Measurements from ENCODE around the gene ZFYVE27. TPM values are rescaled to one million over a fixed set of nuclear protein-coding genes. Genes with fewer than 3 reads are reported as not detected.

ZFYVE27 gene
- total RNA-seq, 1 experiment from 2014 or later, result 26.0 TPM

GRCh38 chr10:97736902-97737769 is at the start of gene ZFYVE27 (continued):
- TF ChIP-seq AFF4 (CRISPR knock-in tag; IDR thresholded peaks at IDR 0.05; ENCODE audit: borderline replicate concordance) (peak; percentile 100), GTF2I (CRISPR knock-in tag; conservative IDR thresholded peaks at IDR 0.05) (no peak), JAZF1 (CRISPR knock-in tag; IDR thresholded peaks at IDR 0.05) (no peak), MAX (CRISPR knock-in tag; IDR thresholded peaks at IDR 0.05) (peak; percentile 100), ZBTB43 (CRISPR knock-in tag; IDR thresholded peaks at IDR 0.05) (peak; percentile 99), ZNF121 (CRISPR knock-in tag; IDR thresholded peaks at IDR 0.05) (peak; percentile 91), FOXP1 (CRISPR knock-in tag; IDR thresholded peaks at IDR 0.05; ENCODE audit: borderline replicate concordance) (peak; percentile 100), IRF1 (CRISPR knock-in tag; IDR thresholded peaks at IDR 0.05) (peak; percentile 99), CREM (CRISPR knock-in tag; IDR thresholded peaks at IDR 0.05) (peak; percentile 96)
- TF ChIP-seq, protein P1, sequence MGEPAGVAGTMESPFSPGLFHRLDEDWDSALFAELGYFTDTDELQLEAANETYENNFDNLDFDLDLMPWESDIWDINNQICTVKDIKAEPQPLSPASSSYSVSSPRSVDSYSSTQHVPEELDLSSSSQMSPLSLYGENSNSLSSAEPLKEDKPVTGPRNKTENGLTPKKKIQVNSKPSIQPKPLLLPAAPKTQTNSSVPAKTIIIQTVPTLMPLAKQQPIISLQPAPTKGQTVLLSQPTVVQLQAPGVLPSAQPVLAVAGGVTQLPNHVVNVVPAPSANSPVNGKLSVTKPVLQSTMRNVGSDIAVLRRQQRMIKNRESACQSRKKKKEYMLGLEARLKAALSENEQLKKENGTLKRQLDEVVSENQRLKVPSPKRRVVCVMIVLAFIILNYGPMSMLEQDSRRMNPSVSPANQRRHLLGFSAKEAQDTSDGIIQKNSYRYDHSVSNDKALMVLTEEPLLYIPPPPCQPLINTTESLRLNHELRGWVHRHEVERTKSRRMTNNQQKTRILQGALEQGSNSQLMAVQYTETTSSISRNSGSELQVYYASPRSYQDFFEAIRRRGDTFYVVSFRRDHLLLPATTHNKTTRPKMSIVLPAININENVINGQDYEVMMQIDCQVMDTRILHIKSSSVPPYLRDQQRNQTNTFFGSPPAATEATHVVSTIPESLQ (CRISPR knock-in tag; IDR thresholded peaks at IDR 0.05), result peak; percentile 91
- TF ChIP-seq, protein P2, sequence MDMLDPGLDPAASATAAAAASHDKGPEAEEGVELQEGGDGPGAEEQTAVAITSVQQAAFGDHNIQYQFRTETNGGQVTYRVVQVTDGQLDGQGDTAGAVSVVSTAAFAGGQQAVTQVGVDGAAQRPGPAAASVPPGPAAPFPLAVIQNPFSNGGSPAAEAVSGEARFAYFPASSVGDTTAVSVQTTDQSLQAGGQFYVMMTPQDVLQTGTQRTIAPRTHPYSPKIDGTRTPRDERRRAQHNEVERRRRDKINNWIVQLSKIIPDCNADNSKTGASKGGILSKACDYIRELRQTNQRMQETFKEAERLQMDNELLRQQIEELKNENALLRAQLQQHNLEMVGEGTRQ (CRISPR knock-in tag; IDR thresholded peaks at IDR 0.05), result peak; percentile 66; the same call in 1 of the 2 replicates

- Mint-ChIP-seq H3K27ac (peak overlapping the region; percentile 91), H3K27me3 (ENCODE audit: low read depth) (peaks cover 17% of the 10 kb centered on the region), H3K36me3 (no peaks in the 10 kb centered on the region)
Measured at GRCh38 chr10:97687785-97688781, 48.8 kb upstream of the ZFYVE27 start.

More at GRCh38 chr10:97687785-97688781, 48.8 kb upstream of the ZFYVE27 start:
- H3K9me3 Mint-ChIP-seq, result peaks cover under 1% of the 10 kb centered on the region; the same call in 1 of the 2 replicates
- TF ChIP-seq HMGXB4 (CRISPR knock-in tag; IDR thresholded peaks at IDR 0.05), result no peak
- TF ChIP-seq GABPB1 (CRISPR knock-in tag; IDR thresholded peaks at IDR 0.05), result peak; percentile 71
- ATAC-seq (no peak), DNase-seq (ENCODE audit: low spot score) (no peak)
- peak overlapping the region; percentile 66 for H3K4me3 Mint-ChIP-seq
- H3K4me1 Mint-ChIP-seq, result peaks cover 30% of the 10 kb centered on the region
- ChIA-PET CTCF (interaction anchor here (0.7 to 3.4 kb wide), 20 partner anchors 8 to 282 kb away, joined by 3 to 61 read pairs (median 5); partner anchors contain the start of gene MARVELD1), POLR2A (interaction anchor here (0.6 to 2.2 kb wide), 13 partner anchors 9 to 734 kb away, joined by 3 to 27 read pairs (median 6); partner anchors contain the start of genes MARVELD1, PI4K2A and ZFYVE27)

Measured in WTC11 (cell line).